GM12874 (cell line): ENCODE results near the gene SP6.

ENCODE experiments used
- CTCF ChIP-seq: IDR thresholded peaks from 2 replicates; pipeline ENCODE4 v1.5.1; 2011; ENCODE audit warnings: low read depth, mild to moderate bottlenecking, control low read depth, low read length, moderate library complexity; ENCODE audit not compliant: insufficient read depth

The SP6 gene

GRCh38 chr17:47806026-47806912, 44.7 kb downstream of the SP6 start:
- TF ChIP-seq CTCF = no peak

GRCh38 chr17:47804461-47804860, 46.5 kb downstream of the SP6 start:
- no peak for TF ChIP-seq CTCF

- no peak for TF ChIP-seq CTCF
These were observed 47.2 kb downstream of the SP6 start for GRCh38 chr17:47803751-47804150.

- TF ChIP-seq CTCF = no peak
These were observed 47.8 kb downstream of the SP6 start for GRCh38 chr17:47803201-47803600.

- peak; percentile 78 for TF ChIP-seq CTCF
These were observed 48.5 kb downstream of the SP6 start for GRCh38 chr17:47802341-47803022.

GRCh38 chr17:47801906-47802305, 49.1 kb downstream of the SP6 start:
- TF ChIP-seq CTCF = no peak

- TF ChIP-seq CTCF = no peak
These were observed 49.7 kb downstream of the SP6 start for GRCh38 chr17:47801176-47801765.
